Mesenchymal stem cell (in vitro differentiated cells and primary cell): ENCODE data around the gene ACP6.

Experiments
- DNase-seq: peaks from one replicate; pipeline ENCODE4 v3.0.0-alpha.2; 2013
- H2AFZ ChIP-seq: one replicate; pipeline ENCODE4 v1.6.1; 2013; ENCODE audit warnings: low read depth, mild to moderate bottlenecking, control low read depth, inconsistent platforms, low read length, moderate library complexity
- H2AK5ac ChIP-seq: 2 replicates; pipeline ENCODE4 v1.6.1; 2013; ENCODE audit warnings: low read length, moderate library complexity, mild to moderate bottlenecking, inconsistent platforms; ENCODE audit not compliant: severe bottlenecking
- H2BK120ac ChIP-seq: one replicate; pipeline ENCODE4 v1.6.1; 2013; ENCODE audit warnings: low read depth, mild to moderate bottlenecking, inconsistent platforms, low read length, moderate library complexity
- H2BK12ac ChIP-seq, 2 experiments: one replicate each; pipeline ENCODE4 v1.6.1; 2013; ENCODE audit warnings: inconsistent platforms in 2 of 2, low read length in 2 of 2, mild to moderate bottlenecking in 2 of 2, moderate library complexity in 2 of 2, control low read depth in 1 of 2
- H2BK15ac ChIP-seq: one replicate; pipeline ENCODE4 v1.6.1; 2013; ENCODE audit warnings: mild to moderate bottlenecking, low read depth, inconsistent platforms; ENCODE audit not compliant: poor library complexity, severe bottlenecking
- H2BK5ac ChIP-seq: 2 replicates; pipeline ENCODE4 v1.6.1; 2013; ENCODE audit warnings: low read depth, mild to moderate bottlenecking, low read length, control low read depth, inconsistent platforms; ENCODE audit not compliant: poor library complexity, severe bottlenecking
- H3K14ac ChIP-seq, 2 experiments: one replicate each; pipeline ENCODE4 v1.6.1; 2013; ENCODE audit warnings: inconsistent platforms in 2 of 2, low read length in 2 of 2, control low read depth in 1 of 2, mild to moderate bottlenecking in 1 of 2, moderate library complexity in 1 of 2
- H3K18ac ChIP-seq, 2 experiments: one replicate each; pipeline ENCODE4 v1.6.1; 2013; ENCODE audit warnings: inconsistent platforms in 2 of 2, low read length in 2 of 2, control low read depth in 1 of 2, low read depth in 1 of 2, mild to moderate bottlenecking in 1 of 2
- H3K23ac ChIP-seq, 2 experiments: one replicate each; pipeline ENCODE4 v1.6.1; 2013; ENCODE audit warnings: inconsistent platforms in 2 of 2, low read length in 2 of 2, mild to moderate bottlenecking in 2 of 2, moderate library complexity in 2 of 2, control low read depth in 1 of 2
- H3K27ac ChIP-seq: 2 replicates; pipeline ENCODE4 v1.5.1; 2013; ENCODE audit warnings: mild to moderate bottlenecking, moderate library complexity, low read length, control low read depth, inconsistent platforms; ENCODE audit not compliant: poor library complexity, severe bottlenecking
- H3K27me3 ChIP-seq, 2 experiments: 2 replicates each; pipeline versions ENCODE4 v1.6.1 to v1.7.0; 2013; ENCODE audit warnings: low read length in 2 of 2, mild to moderate bottlenecking in 2 of 2, moderate library complexity in 2 of 2, control low read depth in 1 of 2, inconsistent platforms in 1 of 2; ENCODE audit not compliant: control insufficient read depth in 1 of 2, insufficient read depth in 1 of 2
- H3K36me3 ChIP-seq, 2 experiments: 2 replicates each; pipeline versions ENCODE4 v1.6.1 to v1.7.0; 2013; ENCODE audit warnings: low read length in 2 of 2, control low read depth in 1 of 2, inconsistent platforms in 1 of 2, low read depth in 1 of 2, mild to moderate bottlenecking in 1 of 2; ENCODE audit not compliant: insufficient read depth in 2 of 2, control insufficient read depth in 1 of 2
- H3K4ac ChIP-seq, 2 experiments: one replicate each; pipeline ENCODE4 v1.6.1; 2013; ENCODE audit warnings: inconsistent platforms in 2 of 2, low read length in 2 of 2, mild to moderate bottlenecking in 2 of 2, moderate library complexity in 2 of 2, control low read depth in 1 of 2, low read depth in 1 of 2
- H3K4me1 ChIP-seq: 2 replicates; pipeline ENCODE4 v1.6.1; 2013; ENCODE audit warnings: low read depth, low read length, control low read depth; ENCODE audit not compliant: control insufficient read depth, insufficient read depth
- H3K4me2 ChIP-seq: 2 replicates; pipeline ENCODE4 v1.6.1; 2013; ENCODE audit warnings: low read length, mild to moderate bottlenecking, inconsistent platforms; ENCODE audit not compliant: poor library complexity, severe bottlenecking
- H3K4me3 ChIP-seq, 2 experiments: 2 replicates each; pipeline versions ENCODE4 v1.5.1 to v1.7.0; 2013; ENCODE audit warnings: low read length in 2 of 2, mild to moderate bottlenecking in 2 of 2, control low read depth in 1 of 2, low read depth in 1 of 2; ENCODE audit not compliant: insufficient read depth in 1 of 2
- H3K79me1 ChIP-seq: replicated peaks from 2 replicates; pipeline ENCODE4 v1.6.1; 2013; ENCODE audit warnings: mild to moderate bottlenecking, control low read depth, low read length, inconsistent platforms; ENCODE audit not compliant: poor library complexity, severe bottlenecking
- H3K9ac ChIP-seq: 2 replicates; pipeline ENCODE4 v1.7.0; 2013; ENCODE audit warnings: mild to moderate bottlenecking, low read length, moderate library complexity
- H3K9me3 ChIP-seq: 2 replicates; pipeline ENCODE4 v1.7.0; 2013; ENCODE audit warnings: mild to moderate bottlenecking, low read length; ENCODE audit not compliant: control insufficient read depth
- H4K8ac ChIP-seq: one replicate; pipeline ENCODE4 v1.6.1; 2013; ENCODE audit warnings: inconsistent platforms, mild to moderate bottlenecking, low read length, moderate library complexity
- H4K91ac ChIP-seq: one replicate; pipeline ENCODE4 v1.6.1; 2013; ENCODE audit warnings: mild to moderate bottlenecking, low read length, inconsistent platforms
- WGBS: methylation state at CpG from one replicate; pipeline ENCODE4 v1.1.7; 2013; ENCODE audit warnings: mixed read lengths; 5-methylcytosine and 5-hydroxymethylcytosine counted together

Gene ACP6

GRCh38 chr1:147648933-147649332, 21.4 kb downstream of the ACP6 start:
- no peak overlapping the region for H3K4ac ChIP-seq
- no peak overlapping the region for H2AFZ ChIP-seq
- H2BK5ac ChIP-seq: no peak overlapping the region
- 100% methylated on average over 2 of the region's 2 CpGs for WGBS
- no peaks in the 10 kb centered on the region for H3K9me3 ChIP-seq
- no peak overlapping the region for H2BK15ac ChIP-seq
- H3K27me3 ChIP-seq: no peaks in the 10 kb centered on the region
- no peak overlapping the region for H2BK120ac ChIP-seq
- no peaks in the 10 kb centered on the region for H3K79me1 ChIP-seq
- DNase-seq: no peak
- no peak overlapping the region for H3K4me2 ChIP-seq
- H3K23ac ChIP-seq: no peak overlapping the region
- no peak overlapping the region for H3K18ac ChIP-seq
- peaks cover 6% of the 10 kb centered on the region for H3K4me1 ChIP-seq
- H3K9ac ChIP-seq: no peak overlapping the region
- H3K27ac ChIP-seq: no peak overlapping the region
- H2BK12ac ChIP-seq: no peak overlapping the region
- H3K4me3 ChIP-seq: no peak overlapping the region
- no peak overlapping the region for H4K8ac ChIP-seq
- H3K36me3 ChIP-seq: peaks cover 31 to 36% of the 10 kb centered on the region in 2 experiments
- no peak overlapping the region for H4K91ac ChIP-seq
- H3K14ac ChIP-seq: no peak overlapping the region
- no peak overlapping the region for H2AK5ac ChIP-seq

GRCh38 chr1:147647796-147648633, 22.3 kb downstream of the ACP6 start:
- peaks cover 31 to 36% of the 10 kb centered on the region in 2 experiments for H3K36me3 ChIP-seq
- H3K9me3 ChIP-seq: no peaks in the 10 kb centered on the region
- H3K4me2 ChIP-seq: no peak overlapping the region
- H3K18ac ChIP-seq: no peak overlapping the region
- peak overlapping the region; percentile 10 for H4K91ac ChIP-seq
- no peak overlapping the region for H2AFZ ChIP-seq
- no peak overlapping the region for H3K27ac ChIP-seq
- H3K9ac ChIP-seq: no peak overlapping the region
- no peak overlapping the region for H3K14ac ChIP-seq
- no peak overlapping the region for H2AK5ac ChIP-seq
- no peak overlapping the region for H2BK15ac ChIP-seq
- no peak overlapping the region for H4K8ac ChIP-seq
- no peak overlapping the region for H2BK120ac ChIP-seq
- H3K4ac ChIP-seq: no peak overlapping the region
- no peak overlapping the region for H3K23ac ChIP-seq
- DNase-seq: no peak
- no peaks in the 10 kb centered on the region for H3K79me1 ChIP-seq
- H3K4me1 ChIP-seq: peaks cover 6% of the 10 kb centered on the region
- no peaks in the 10 kb centered on the region for H3K27me3 ChIP-seq
- no peak overlapping the region for H2BK12ac ChIP-seq
- WGBS: 96% methylated on average over 12 of the region's 13 CpGs
- H2BK5ac ChIP-seq: no peak overlapping the region
- H3K4me3 ChIP-seq: no peak overlapping the region

- H3K4ac ChIP-seq: no peak overlapping the region
- H3K23ac ChIP-seq: no peak overlapping the region
- H2AK5ac ChIP-seq: no peak overlapping the region
- H3K14ac ChIP-seq: no peak overlapping the region
- no peak overlapping the region for H3K4me2 ChIP-seq
- H4K8ac ChIP-seq: no peak overlapping the region
- peaks cover 8% of the 10 kb centered on the region for H3K4me1 ChIP-seq
- H3K4me3 ChIP-seq: no peak overlapping the region
- H3K27ac ChIP-seq: no peak overlapping the region
- H4K91ac ChIP-seq: no peak overlapping the region
- no peak overlapping the region for H2BK15ac ChIP-seq
- WGBS: 100% methylated on average over 1 of the region's 3 CpGs
- no peak overlapping the region for H3K18ac ChIP-seq
- no peak overlapping the region for H3K9ac ChIP-seq
- peaks cover 8 to 24% of the 10 kb centered on the region in 2 experiments for H3K36me3 ChIP-seq
- DNase-seq: no peak
- no peak overlapping the region for H2AFZ ChIP-seq
- no peaks in the 10 kb centered on the region for H3K9me3 ChIP-seq
- H2BK120ac ChIP-seq: no peak overlapping the region
- H3K27me3 ChIP-seq: no peaks in the 10 kb centered on the region
- no peak overlapping the region for H2BK5ac ChIP-seq
- H2BK12ac ChIP-seq: no peak overlapping the region
- H3K79me1 ChIP-seq: no peaks in the 10 kb centered on the region
Measured at GRCh38 chr1:147643974-147644373, 26.4 kb downstream of the ACP6 start.

- DNase-seq: peak; percentile 58
- H2BK120ac ChIP-seq: no peak overlapping the region
- no peak overlapping the region for H3K27ac ChIP-seq
- WGBS: 69% methylated on average over 14 of the region's 17 CpGs
- no peaks in the 10 kb centered on the region for H3K9me3 ChIP-seq
- no peak overlapping the region for H3K23ac ChIP-seq
- no peak overlapping the region for H2AK5ac ChIP-seq
- no peak overlapping the region for H2AFZ ChIP-seq
- no peaks in the 10 kb centered on the region for H3K27me3 ChIP-seq
- no peak overlapping the region for H2BK12ac ChIP-seq
- H3K4me2 ChIP-seq: no peak overlapping the region
- no peak overlapping the region for H3K14ac ChIP-seq
- H3K36me3 ChIP-seq: peaks cover 0 to 12% of the 10 kb centered on the region in 2 experiments
- H2BK15ac ChIP-seq: no peak overlapping the region
- no peaks in the 10 kb centered on the region for H3K79me1 ChIP-seq
- no peak overlapping the region for H3K4ac ChIP-seq
- no peak overlapping the region for H3K9ac ChIP-seq
- no peak overlapping the region for H4K91ac ChIP-seq
- H3K4me1 ChIP-seq: peaks cover 8% of the 10 kb centered on the region
- peak overlapping the region in 1 of 2 experiments; percentile 30 for H3K4me3 ChIP-seq
- no peak overlapping the region for H4K8ac ChIP-seq
- H3K18ac ChIP-seq: no peak overlapping the region
- no peak overlapping the region for H2BK5ac ChIP-seq
Measured at GRCh38 chr1:147641695-147642592, 28.4 kb downstream of the ACP6 start.
